Mucosa of rectum (tissue), 2 donors: ENCODE results near the gene FGF3.

Experiments
- H3K27ac ChIP-seq, 2 donors: one replicate each; pipeline ENCODE4 v1.7.0; 2013; ENCODE audit warnings: inconsistent platforms in 2 of 2, low read depth in 2 of 2, low read length in 2 of 2
- H3K27me3 ChIP-seq, 2 donors: one replicate each; pipeline ENCODE4 v1.7.0; 2013; ENCODE audit warnings: low read length in 2 of 2; ENCODE audit not compliant: control insufficient read depth in 2 of 2, insufficient read depth in 2 of 2
- H3K36me3 ChIP-seq, 2 donors: one replicate each; pipeline ENCODE4 v1.7.0; 2013; ENCODE audit warnings: low read length in 2 of 2; ENCODE audit not compliant: control insufficient read depth in 2 of 2, insufficient read depth in 2 of 2
- H3K4me1 ChIP-seq, 2 donors: one replicate each; pipeline ENCODE4 v1.7.0; 2013; ENCODE audit warnings: low read length in 2 of 2, mild to moderate bottlenecking in 1 of 2; ENCODE audit not compliant: control insufficient read depth in 2 of 2, insufficient read depth in 2 of 2
- H3K4me3 ChIP-seq, 2 donors: one replicate each; pipeline ENCODE4 v1.7.0; 2013; ENCODE audit warnings: low read length in 2 of 2
- H3K9ac ChIP-seq, 2 donors: one replicate each; pipeline ENCODE4 v1.7.0; 2013; ENCODE audit warnings: low read length in 2 of 2, low read depth in 1 of 2, mild to moderate bottlenecking in 1 of 2
- H3K9me3 ChIP-seq, 2 donors: one replicate each; pipeline ENCODE4 v1.7.0; 2013; ENCODE audit warnings: low read length in 2 of 2; ENCODE audit not compliant: control insufficient read depth in 2 of 2
- donor health status: healthy.
- donor health status: Normal muscosa, but diverticular disease.

The FGF3 gene

DNA sequence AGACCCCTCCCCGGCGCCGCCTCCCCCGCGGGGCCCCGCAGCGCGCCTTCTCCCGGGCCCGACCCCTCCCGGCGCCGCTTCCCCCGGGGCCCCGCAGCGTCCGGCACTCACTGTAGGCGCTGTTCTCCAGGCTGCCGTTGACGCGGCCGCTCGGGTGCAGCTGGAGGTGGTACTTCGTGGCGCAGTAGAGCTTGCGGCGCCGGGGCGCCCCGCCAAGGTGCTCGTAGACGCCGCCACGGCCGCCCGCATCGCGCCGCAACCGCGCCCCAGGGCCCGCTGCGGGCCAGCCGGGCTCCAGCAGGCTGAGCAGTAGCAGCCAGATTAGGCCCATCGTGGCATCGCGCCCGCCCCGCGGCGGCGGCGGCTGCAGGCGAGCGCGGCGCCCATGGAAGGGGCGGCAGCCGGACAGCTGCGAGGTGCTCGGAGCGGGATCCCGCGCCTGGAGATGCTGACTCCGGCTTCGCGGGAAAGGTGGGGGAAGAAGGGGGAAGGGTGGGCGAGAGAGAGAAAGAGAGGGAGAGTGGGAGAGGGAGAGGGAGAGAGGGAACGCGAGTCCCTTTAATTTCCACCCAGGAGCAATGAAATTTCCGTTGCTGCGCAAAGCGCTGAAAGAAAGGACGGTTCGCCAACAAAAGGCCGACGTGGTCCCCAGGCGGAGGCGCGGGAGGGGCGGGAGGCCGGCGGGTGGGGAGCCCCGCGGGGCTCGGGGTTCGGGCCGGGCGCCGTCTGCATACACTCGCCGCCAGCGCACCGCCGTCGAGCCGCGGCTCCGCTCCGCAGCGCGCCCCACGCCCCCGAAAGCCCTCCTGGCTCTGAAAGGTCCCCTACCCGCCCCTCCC lies at the start of gene FGF3:
Gene FGF3, minus strand, starts transcription at position 814 of the 839 bp plus-strand sequence. Its CDS starts 483 bp downstream, at position 331.
- no peak within 1 kb of the TSS for H3K27ac ChIP-seq
- H3K27me3 ChIP-seq = peaks cover 20 to 37% of the 10 kb centered on the region in 2 donors
- H3K9me3 ChIP-seq = no peaks in the 10 kb centered on the region
- no peak within 1 kb of the TSS for H3K9ac ChIP-seq
- H3K4me1 ChIP-seq = no peaks in the 10 kb centered on the region
- no peaks in the 10 kb centered on the region for H3K36me3 ChIP-seq
- no peak within 1 kb of the TSS for H3K4me3 ChIP-seq

DNA sequence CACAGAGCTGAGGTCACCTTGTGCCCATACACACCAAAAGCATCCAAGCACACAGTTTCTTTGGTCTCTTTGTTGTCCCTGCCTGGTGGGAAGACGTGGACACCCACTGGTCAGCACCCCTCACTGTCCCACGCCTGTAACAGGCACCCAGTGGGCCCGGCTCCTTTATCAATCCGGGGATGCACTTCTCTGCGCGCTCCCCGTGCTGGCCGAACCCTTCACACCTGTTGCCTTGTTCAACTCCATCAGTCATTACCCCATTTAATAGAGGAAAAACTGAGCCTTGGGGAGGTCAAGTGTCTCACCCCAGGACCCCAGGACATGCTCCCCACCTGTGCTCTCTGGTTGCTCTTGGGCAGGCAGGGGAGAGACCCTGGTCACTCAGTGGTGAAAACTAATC lies 49.7 kb upstream of the FGF3 start:
- H3K4me3 ChIP-seq = no peak overlapping the region
- H3K9ac ChIP-seq = no peak overlapping the region
- no peaks in the 10 kb centered on the region for H3K36me3 ChIP-seq
- no peak overlapping the region for H3K27ac ChIP-seq
- H3K27me3 ChIP-seq = peaks cover 0 to 10% of the 10 kb centered on the region in 2 donors
- no peaks in the 10 kb centered on the region for H3K4me1 ChIP-seq
- H3K9me3 ChIP-seq = no peaks in the 10 kb centered on the region

DNA sequence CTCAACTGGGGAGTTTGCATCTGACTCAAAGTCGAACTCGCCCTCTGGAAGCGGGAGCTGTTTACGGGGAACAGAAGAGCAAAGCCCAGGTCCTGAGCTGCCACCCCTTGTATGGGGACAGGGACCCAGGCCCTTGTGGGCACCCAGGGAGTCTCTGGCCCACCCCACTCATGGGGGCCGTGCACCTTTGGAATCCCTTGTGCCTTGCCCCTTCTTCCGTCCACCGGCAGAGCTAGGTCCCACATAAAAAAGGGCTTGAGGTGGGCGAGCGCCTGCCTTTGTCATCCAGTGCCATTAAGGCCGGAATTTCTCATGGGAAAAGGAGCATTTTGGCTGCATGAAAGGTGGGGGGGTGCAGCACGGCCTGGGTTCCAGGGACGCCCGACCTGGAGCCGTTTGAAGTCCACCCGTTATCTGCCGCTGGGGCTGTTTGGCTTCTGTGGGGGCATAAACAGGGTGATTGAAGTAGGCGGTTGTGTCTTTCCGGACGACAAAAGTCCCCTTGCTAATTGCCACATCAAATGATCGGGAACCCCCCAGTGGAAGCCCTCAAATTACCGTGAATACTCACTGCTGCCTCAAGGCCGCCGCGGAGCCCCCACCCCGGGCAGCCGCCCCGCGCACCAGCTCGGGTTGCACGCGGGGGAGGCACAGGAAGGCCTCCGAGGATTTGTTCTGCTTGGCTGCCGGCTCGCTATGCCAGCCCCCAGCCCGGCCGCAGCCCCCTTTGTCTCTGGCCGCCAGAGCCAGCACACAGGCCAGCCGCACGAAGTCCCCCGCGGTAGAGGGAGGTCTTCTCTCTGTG lies 49.0 kb upstream of the FGF3 start:
- no peaks in the 10 kb centered on the region for H3K36me3 ChIP-seq
- no peak overlapping the region for H3K9ac ChIP-seq
- no peaks in the 10 kb centered on the region for H3K4me1 ChIP-seq
- H3K27ac ChIP-seq = no peak overlapping the region
- no peak overlapping the region for H3K4me3 ChIP-seq
- no peaks in the 10 kb centered on the region for H3K9me3 ChIP-seq
- peaks cover 0 to 10% of the 10 kb centered on the region in 2 donors for H3K27me3 ChIP-seq

DNA sequence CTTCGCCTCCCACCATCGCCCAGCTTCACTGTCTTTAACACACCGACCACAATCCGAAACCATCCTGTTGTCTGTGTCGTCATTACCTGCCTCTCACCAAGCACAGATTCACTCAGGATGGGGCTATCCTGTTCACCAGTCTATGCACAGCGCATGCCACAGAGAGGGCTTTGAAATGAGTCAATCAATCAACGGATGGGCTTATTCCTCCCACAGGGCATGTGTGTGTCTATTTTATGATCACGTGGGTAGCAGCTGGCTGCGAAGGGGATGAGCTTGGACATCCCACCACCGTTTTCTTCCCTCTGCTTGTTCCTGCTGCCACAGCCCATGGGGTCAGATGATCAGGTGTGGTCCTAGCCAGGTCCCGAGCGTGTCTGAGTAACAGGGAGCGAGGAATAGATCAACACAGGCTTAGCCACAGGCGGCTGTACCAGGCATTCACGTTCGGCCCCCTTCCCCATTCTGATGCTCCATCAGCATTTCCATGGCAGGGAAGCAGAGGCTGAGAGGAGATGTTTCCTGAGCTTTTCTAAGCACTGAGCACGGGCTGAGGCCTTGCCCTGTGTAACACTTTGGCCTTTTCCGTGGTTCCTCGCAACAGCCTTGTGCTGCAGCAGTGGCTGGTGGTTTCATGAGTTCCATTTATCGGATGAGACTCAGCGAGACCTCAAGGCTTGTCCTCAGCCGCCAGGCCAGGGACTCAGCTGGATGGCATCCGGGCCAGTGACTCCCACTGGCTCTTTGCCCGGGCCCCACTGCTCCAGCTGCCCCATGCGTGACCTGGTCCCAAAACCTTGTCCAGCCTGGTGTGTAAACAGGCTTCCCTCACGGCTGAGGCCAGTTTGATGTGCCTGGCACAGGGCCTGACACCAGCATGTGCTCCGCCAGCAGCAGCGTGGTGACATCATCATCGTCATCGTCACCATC lies 48.1 kb upstream of the FGF3 start:
- H3K36me3 ChIP-seq = no peaks in the 10 kb centered on the region

DNA sequence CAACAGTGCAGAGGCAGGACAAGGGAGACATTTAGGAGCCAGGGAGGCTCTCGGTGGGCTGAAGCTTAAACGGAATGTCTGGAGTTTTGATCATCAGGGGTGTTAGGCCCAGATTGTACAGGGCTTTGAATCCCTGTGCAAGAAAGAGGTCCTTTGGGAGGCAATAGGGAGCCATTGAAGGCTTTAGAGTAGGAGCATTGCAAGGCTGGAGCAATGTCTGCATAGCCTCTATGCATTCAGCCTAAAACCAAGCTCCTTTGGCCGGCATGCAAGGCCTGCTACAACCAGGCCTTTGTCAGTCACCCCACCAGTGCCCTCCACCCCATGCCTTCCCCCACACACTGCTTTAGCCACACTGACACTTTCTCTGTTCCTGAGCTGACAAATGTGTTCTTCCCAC lies 47.4 kb upstream of the FGF3 start:
- Histone ChIP-seq H3K4me1 (no peaks in the 10 kb centered on the region), H3K9me3 (no peaks in the 10 kb centered on the region), H3K9ac (no peak overlapping the region), H3K27me3 (peaks cover 0 to 10% of the 10 kb centered on the region in 2 donors), H3K27ac (no peak overlapping the region), H3K4me3 (no peak overlapping the region), H3K36me3 (no peaks in the 10 kb centered on the region)

More for the DNA sequence above, 48.1 kb upstream of the FGF3 start:
- peaks cover 0 to 10% of the 10 kb centered on the region in 2 donors for H3K27me3 ChIP-seq
- H3K27ac ChIP-seq = no peak overlapping the region
- no peaks in the 10 kb centered on the region for H3K9me3 ChIP-seq
- no peak overlapping the region for H3K9ac ChIP-seq
- H3K4me1 ChIP-seq = no peaks in the 10 kb centered on the region
- no peak overlapping the region for H3K4me3 ChIP-seq

DNA sequence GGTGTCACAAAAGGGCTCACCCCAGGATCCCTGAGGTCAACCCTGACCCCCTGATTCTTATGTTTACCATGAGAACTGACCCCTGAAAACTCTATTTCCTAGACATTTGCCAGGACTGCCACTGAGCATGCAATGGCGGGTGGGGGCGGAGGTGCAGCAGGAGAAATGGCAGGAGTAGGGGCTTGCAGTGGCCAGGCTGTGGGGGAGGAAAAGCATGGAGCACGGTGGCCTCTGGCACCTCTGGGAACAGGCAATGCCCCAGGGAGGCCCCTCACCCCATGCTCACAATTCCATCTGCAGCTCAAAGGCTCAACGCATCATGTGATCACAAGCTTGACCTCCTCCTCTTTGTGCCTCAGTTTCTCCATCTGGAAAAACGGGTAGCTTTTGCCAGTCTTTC lies 46.5 kb upstream of the FGF3 start:
- H3K9ac ChIP-seq = no peak overlapping the region
- peaks cover 0 to 11% of the 10 kb centered on the region in 2 donors for H3K27me3 ChIP-seq
- H3K27ac ChIP-seq = no peak overlapping the region
- no peaks in the 10 kb centered on the region for H3K9me3 ChIP-seq
- no peaks in the 10 kb centered on the region for H3K4me1 ChIP-seq
- no peaks in the 10 kb centered on the region for H3K36me3 ChIP-seq
- H3K4me3 ChIP-seq = no peak overlapping the region

DNA sequence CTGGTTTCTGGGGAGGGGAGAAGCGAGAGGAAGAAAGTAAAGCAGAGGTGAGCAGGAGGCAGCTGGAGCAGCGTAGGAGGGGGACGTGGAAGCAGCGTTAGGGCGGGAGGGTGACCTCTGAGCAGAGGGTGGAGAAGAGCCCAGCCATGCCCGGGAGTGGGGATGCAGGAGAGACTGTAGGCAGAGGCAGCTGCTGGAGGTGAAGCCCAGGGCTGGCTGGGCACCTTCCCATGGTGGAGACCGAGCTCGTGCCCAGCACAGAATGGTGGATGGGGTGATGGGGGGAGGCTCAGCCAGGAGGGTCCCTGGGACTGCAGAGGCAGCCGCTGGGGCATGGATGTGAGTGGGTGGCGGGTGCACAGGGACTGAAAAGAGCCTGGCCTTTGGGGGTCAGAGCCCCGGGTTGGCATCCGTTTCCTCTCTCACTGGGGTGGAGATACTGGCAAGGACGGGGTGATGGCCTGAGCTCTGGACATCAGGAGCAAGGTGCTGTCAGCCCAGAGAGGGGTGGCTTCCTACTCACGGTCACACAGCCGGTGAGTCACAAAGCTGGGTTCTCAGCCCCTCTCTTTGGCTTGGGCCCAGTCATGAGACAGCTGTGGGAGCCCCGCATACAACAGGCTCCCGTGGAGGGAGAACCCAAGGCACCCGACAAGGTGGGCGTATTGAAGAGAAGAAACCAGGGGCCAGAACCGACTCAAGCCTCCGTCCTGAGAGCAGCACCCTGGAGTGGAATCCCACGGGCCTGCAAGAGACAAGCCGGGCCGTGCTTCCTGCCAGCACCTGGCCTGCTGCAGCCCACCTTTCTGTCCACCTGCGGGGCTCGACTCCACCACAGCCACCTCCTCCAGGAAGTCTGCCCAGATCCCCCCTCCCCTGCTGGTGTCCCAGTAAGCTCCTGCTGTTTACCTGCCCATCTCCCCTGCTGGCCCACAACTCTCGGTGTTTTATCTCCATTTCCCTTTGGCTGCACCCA lies 45.8 kb upstream of the FGF3 start:
- H3K27ac ChIP-seq = no peak overlapping the region
- no peak overlapping the region for H3K9ac ChIP-seq
- no peaks in the 10 kb centered on the region for H3K4me1 ChIP-seq
- no peaks in the 10 kb centered on the region for H3K36me3 ChIP-seq
- no peak overlapping the region for H3K4me3 ChIP-seq
- no peaks in the 10 kb centered on the region for H3K9me3 ChIP-seq
- peaks cover 0 to 11% of the 10 kb centered on the region in 2 donors for H3K27me3 ChIP-seq

DNA sequence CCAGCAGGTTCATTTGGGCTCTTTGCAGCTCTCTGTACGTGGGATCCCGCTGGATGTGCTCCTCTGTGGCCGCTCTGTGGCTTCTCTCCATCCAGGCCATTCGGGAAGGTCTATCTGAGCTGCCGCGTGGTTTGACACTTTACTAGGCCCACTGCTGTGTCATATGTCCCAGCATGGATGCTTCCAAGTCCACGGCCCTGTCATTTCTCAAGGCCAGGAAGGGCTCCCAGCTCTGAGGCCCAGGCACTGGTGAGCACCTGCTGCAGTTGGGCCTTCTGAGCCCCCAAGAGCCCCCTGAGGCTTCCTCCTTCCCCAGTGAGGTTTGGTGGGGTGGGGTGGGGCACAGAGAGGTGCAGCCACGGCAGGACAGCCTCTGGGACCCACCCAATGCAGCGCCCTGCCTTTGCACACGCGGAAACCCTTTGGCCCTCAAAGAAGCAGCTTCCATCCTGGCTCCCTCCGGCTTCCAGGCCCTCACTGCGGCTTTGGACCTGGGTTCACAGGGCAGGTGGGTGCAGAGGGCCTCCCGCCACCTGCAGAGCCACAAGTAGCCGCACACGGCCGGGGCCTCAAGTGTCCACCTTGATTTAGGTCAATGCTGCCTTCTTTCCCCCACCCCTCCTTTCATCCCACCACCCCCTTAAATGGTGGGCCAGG lies 44.5 kb upstream of the FGF3 start:
- no peak overlapping the region for H3K4me3 ChIP-seq
- no peaks in the 10 kb centered on the region for H3K4me1 ChIP-seq
- peaks cover 0 to 11% of the 10 kb centered on the region in 2 donors for H3K27me3 ChIP-seq
- no peaks in the 10 kb centered on the region for H3K36me3 ChIP-seq
- no peaks in the 10 kb centered on the region for H3K9me3 ChIP-seq
- no peak overlapping the region for H3K9ac ChIP-seq
- no peak overlapping the region for H3K27ac ChIP-seq
